ENCODE results near the gene TCHP. TPM values are rescaled to one million over a fixed set of nuclear protein-coding genes. Genes with fewer than 3 reads are reported as not detected.

TCHP gene
- total RNA-seq, 1 donor from 2014 or later = 31.1 TPM

- intact Hi-C loops (cut with micrococcal nuclease) = no loop called here
- H3K27ac Mint-ChIP-seq = peak overlapping the region; percentile 69
- H3K27me3 Mint-ChIP-seq (ENCODE audit: insufficient read depth) = no peaks in the 10 kb centered on the region
- peaks cover 35% of the 10 kb centered on the region for H3K4me1 Mint-ChIP-seq (ENCODE audit: low read depth)
- H3K36me3 Mint-ChIP-seq (ENCODE audit: low read depth) = peaks cover 63% of the 10 kb centered on the region
- H3K9me3 Mint-ChIP-seq = no peaks in the 10 kb centered on the region
- DNase-seq (ENCODE audit: low spot score) = no peak
- H3K4me3 Mint-ChIP-seq = no peak overlapping the region
These were observed 51.7 kb downstream of the TCHP start for GRCh38 chr12:109951751-109952150.

GRCh38 chr12:109952160-109952858 lies 52.2 kb downstream of the TCHP start:
- DNase-seq (ENCODE audit: low spot score) = no peak
- Mint-ChIP-seq H3K4me3 (no peak overlapping the region), H3K36me3 (ENCODE audit: low read depth) (peaks cover 61% of the 10 kb centered on the region), H3K27ac (peak overlapping the region; percentile 38), H3K4me1 (ENCODE audit: low read depth) (peaks cover 30% of the 10 kb centered on the region), H3K9me3 (no peaks in the 10 kb centered on the region), H3K27me3 (ENCODE audit: insufficient read depth) (no peaks in the 10 kb centered on the region)
- intact Hi-C loops (cut with micrococcal nuclease) = no loop called here

GRCh38 chr12:109952873-109953272 lies 52.8 kb downstream of the TCHP start:
- no peak overlapping the region for H3K4me3 Mint-ChIP-seq
- peak overlapping the region; percentile 38 for H3K27ac Mint-ChIP-seq
- H3K4me1 Mint-ChIP-seq (ENCODE audit: low read depth) = peaks cover 24% of the 10 kb centered on the region
- DNase-seq (ENCODE audit: low spot score) = no peak
- H3K27me3 Mint-ChIP-seq (ENCODE audit: insufficient read depth) = no peaks in the 10 kb centered on the region
- H3K9me3 Mint-ChIP-seq = no peaks in the 10 kb centered on the region
- intact Hi-C loops (cut with micrococcal nuclease) = no loop called here
- H3K36me3 Mint-ChIP-seq (ENCODE audit: low read depth) = peaks cover 57% of the 10 kb centered on the region

GRCh38 chr12:109953656-109954055 lies 53.6 kb downstream of the TCHP start:
- H3K27me3 Mint-ChIP-seq (ENCODE audit: insufficient read depth) = no peaks in the 10 kb centered on the region
- peaks cover 16% of the 10 kb centered on the region for H3K4me1 Mint-ChIP-seq (ENCODE audit: low read depth)
- intact Hi-C loops (cut with micrococcal nuclease) = no loop called here

GRCh38 chr12:109958374-109958773 lies 58.3 kb downstream of the TCHP start:
- intact Hi-C loops (cut with micrococcal nuclease) = no loop called here
- DNase-seq (ENCODE audit: low spot score) = no peak
- no peak overlapping the region for H3K4me3 Mint-ChIP-seq
- peaks cover 9% of the 10 kb centered on the region for H3K4me1 Mint-ChIP-seq (ENCODE audit: low read depth)
- H3K27ac Mint-ChIP-seq = no peak overlapping the region
- H3K9me3 Mint-ChIP-seq = no peaks in the 10 kb centered on the region
- peaks cover 43% of the 10 kb centered on the region for H3K36me3 Mint-ChIP-seq (ENCODE audit: low read depth)
- no peaks in the 10 kb centered on the region for H3K27me3 Mint-ChIP-seq (ENCODE audit: insufficient read depth)

More at GRCh38 chr12:109953656-109954055, 53.6 kb downstream of the TCHP start:
- Mint-ChIP-seq H3K36me3 (ENCODE audit: low read depth) (peaks cover 54% of the 10 kb centered on the region), H3K27ac (peak overlapping the region; percentile 20), H3K9me3 (no peaks in the 10 kb centered on the region), H3K4me3 (no peak overlapping the region)
- DNase-seq (ENCODE audit: low spot score) = no peak

GRCh38 chr12:109959411-109960093 lies 59.5 kb downstream of the TCHP start:
- intact Hi-C loops (cut with micrococcal nuclease) = no loop called here
- H3K36me3 Mint-ChIP-seq (ENCODE audit: low read depth) = peaks cover 41% of the 10 kb centered on the region
- no peaks in the 10 kb centered on the region for H3K27me3 Mint-ChIP-seq (ENCODE audit: insufficient read depth)
- H3K9me3 Mint-ChIP-seq = no peaks in the 10 kb centered on the region
- no peak for DNase-seq (ENCODE audit: low spot score)
- H3K4me3 Mint-ChIP-seq = no peak overlapping the region
- peaks cover 6% of the 10 kb centered on the region for H3K4me1 Mint-ChIP-seq (ENCODE audit: low read depth)
- no peak overlapping the region for H3K27ac Mint-ChIP-seq

GRCh38 chr12:109961201-109961600 lies 61.1 kb downstream of the TCHP start:
- no peak for DNase-seq (ENCODE audit: low spot score)
- Mint-ChIP-seq H3K36me3 (ENCODE audit: low read depth) (peaks cover 45% of the 10 kb centered on the region), H3K9me3 (no peaks in the 10 kb centered on the region), H3K27me3 (ENCODE audit: insufficient read depth) (no peaks in the 10 kb centered on the region), H3K4me1 (ENCODE audit: low read depth) (peaks cover 6% of the 10 kb centered on the region), H3K27ac (no peak overlapping the region), H3K4me3 (no peak overlapping the region)
- intact Hi-C loops (cut with micrococcal nuclease) = no loop called here

GRCh38 chr12:109961612-109962011 lies 61.5 kb downstream of the TCHP start:
- H3K4me1 Mint-ChIP-seq (ENCODE audit: low read depth) = peaks cover 10% of the 10 kb centered on the region
- no peaks in the 10 kb centered on the region for H3K9me3 Mint-ChIP-seq
- intact Hi-C loops (cut with micrococcal nuclease) = no loop called here
- DNase-seq (ENCODE audit: low spot score) = no peak
- H3K27ac Mint-ChIP-seq = no peak overlapping the region
- H3K36me3 Mint-ChIP-seq (ENCODE audit: low read depth) = peaks cover 45% of the 10 kb centered on the region
- H3K4me3 Mint-ChIP-seq = no peak overlapping the region
- no peaks in the 10 kb centered on the region for H3K27me3 Mint-ChIP-seq (ENCODE audit: insufficient read depth)

GRCh38 chr12:109962398-109962797 lies 62.3 kb downstream of the TCHP start:
- intact Hi-C loops (cut with micrococcal nuclease) = no loop called here
- Mint-ChIP-seq H3K27me3 (ENCODE audit: insufficient read depth) (no peaks in the 10 kb centered on the region), H3K4me3 (no peak overlapping the region), H3K4me1 (ENCODE audit: low read depth) (peaks cover 13% of the 10 kb centered on the region), H3K27ac (no peak overlapping the region), H3K36me3 (ENCODE audit: low read depth) (peaks cover 44% of the 10 kb centered on the region), H3K9me3 (no peaks in the 10 kb centered on the region)
- DNase-seq (ENCODE audit: low spot score) = no peak

GRCh38 chr12:109963330-109963729 lies 63.3 kb downstream of the TCHP start:
- Mint-ChIP-seq H3K4me3 (no peak overlapping the region), H3K9me3 (no peaks in the 10 kb centered on the region), H3K4me1 (ENCODE audit: low read depth) (peaks cover 22% of the 10 kb centered on the region), H3K36me3 (ENCODE audit: low read depth) (peaks cover 49% of the 10 kb centered on the region), H3K27me3 (ENCODE audit: insufficient read depth) (no peaks in the 10 kb centered on the region), H3K27ac (peak overlapping the region; percentile 76)
- intact Hi-C loops (cut with micrococcal nuclease) = no loop called here
- DNase-seq (ENCODE audit: low spot score) = no peak

- Mint-ChIP-seq H3K27me3 (ENCODE audit: insufficient read depth) (no peaks in the 10 kb centered on the region), H3K36me3 (ENCODE audit: low read depth) (peaks cover 44% of the 10 kb centered on the region), H3K9me3 (no peaks in the 10 kb centered on the region), H3K27ac (no peak overlapping the region), H3K4me1 (ENCODE audit: low read depth) (peaks cover 22% of the 10 kb centered on the region), H3K4me3 (no peak overlapping the region)
- intact Hi-C loops (cut with micrococcal nuclease) = no loop called here
- DNase-seq (ENCODE audit: low spot score) = no peak
These were observed 63.8 kb downstream of the TCHP start for GRCh38 chr12:109963743-109964429.

- Mint-ChIP-seq H3K27ac (peak overlapping the region; percentile 75), H3K4me1 (ENCODE audit: low read depth) (peaks cover 18% of the 10 kb centered on the region), H3K36me3 (ENCODE audit: low read depth) (peaks cover 44% of the 10 kb centered on the region), H3K4me3 (no peak overlapping the region), H3K27me3 (ENCODE audit: insufficient read depth) (no peaks in the 10 kb centered on the region), H3K9me3 (no peaks in the 10 kb centered on the region)
- intact Hi-C loops (cut with micrococcal nuclease) = loop anchor here (2.0 kb wide), 1 partner anchor 14 kb away; no protein-coding TSS in a partner anchor
- DNase-seq (ENCODE audit: low spot score) = no peak
These were observed 66.5 kb downstream of the TCHP start for GRCh38 chr12:109966546-109966945.

Data from activated T-helper 1 cell treated with anti-CD3 and anti-CD28 coated beads, Interleukin-12 subunit alpha, Interleukin-12 subunit beta, Interleukin-2, Interleukin-4 antibody, amounts not matched to agents 30 ng/mL and 10 ng/mL and 1 ng/mL, durations not matched to agents 14 hours and 24 hours and 36 hours (primary cell).